Peyer's patch (tissue), 4 donors: ENCODE measurements around the gene SCARB2. TPM values are rescaled to one million over a fixed set of nuclear protein-coding genes. Genes with fewer than 3 reads are reported as not detected.
"Not testable (repeated sequence)": the region's sequence is repeated elsewhere in the genome, so short reads cannot be mapped to it uniquely, and the experiment has no call there.

Source experiments
- DNase-seq, 3 donors: peaks; one replicate each; pipeline ENCODE4 v3.0.0-alpha.2; 2017 to 2019
- H3K27ac ChIP-seq, 4 donors: fragments of 200-600 bp; sonication (generic); one replicate each; pipeline ENCODE4 v1.5.1; 2016 to 2019
- H3K27me3 ChIP-seq, 2 donors: fragments of 200-600 bp; sonication (generic); one replicate each; pipeline ENCODE4 v1.5.1; 2019
- H3K36me3 ChIP-seq, 3 donors: fragments of 200-600 bp; sonication (generic); one replicate each; pipeline ENCODE4 v1.5.1; 2016 to 2019
- H3K4me1 ChIP-seq, 4 donors: fragments of 200-600 bp; sonication (generic); one replicate each; pipeline ENCODE4 v1.5.1; 2016 to 2019
- H3K4me3 ChIP-seq, 4 donors: fragments of 200-600 bp; sonication (generic); 1 replicate in 3 of 4; 2 replicates in 1 of 4; pipeline ENCODE4 v1.5.1; 2016 to 2019; ENCODE audit warnings: mild to moderate bottlenecking in 1 of 4
- H3K9me3 ChIP-seq, 4 donors: fragments of 200-600 bp; sonication (generic); one replicate each; pipeline ENCODE4 v1.5.1; 2016 to 2019; ENCODE audit warnings: mild to moderate bottlenecking in 1 of 4
- CTCF ChIP-seq, 6 experiments: fragments of 450-650 bp in 4 of 6; fragments of 200-600 bp in 2 of 6; sonication (generic) in 1 of 6; IDR thresholded peaks; one replicate each; pipeline ENCODE4 v1.5.1; 2017 to 2019; ENCODE audit warnings: antibody characterized with exemption in 6 of 6, mild to moderate bottlenecking in 3 of 6, moderate library complexity in 1 of 6
- POLR2A ChIP-seq, 2 donors: fragments of 450-650 bp; IDR thresholded peaks; one replicate each; pipeline ENCODE4 v1.5.1; 2017; ENCODE audit warnings: antibody characterized with exemption in 2 of 2, mild to moderate bottlenecking in 2 of 2, moderate library complexity in 2 of 2
- total RNA-seq, 4 donors: library from RNA; depleted of rRNA; stranded (reverse); fragments of >200 nt; gene quantifications; one replicate each; pipeline ENCODE4 v1.1.0, GENCODE V29; 2016

SCARB2 gene
- total RNA-seq, 4 donors from 2014 or later: 40.4 to 225 (median 170) TPM

GRCh38 chr4:76246025-76246424 lies 32.4 kb upstream of the SCARB2 start:
- peak in 2 of 6 experiments; percentile 19 to 43 for TF ChIP-seq CTCF (IDR thresholded peaks at IDR 0.05)
- no peak for TF ChIP-seq POLR2A (IDR thresholded peaks at IDR 0.05)
- no peak overlapping the region for H3K4me3 ChIP-seq
- no peaks in the 10 kb centered on the region for H3K36me3 ChIP-seq
- H3K27me3 ChIP-seq: no peaks in the 10 kb centered on the region
- peaks cover 0 to 3% (median 0%) of the 10 kb centered on the region in 4 donors for H3K4me1 ChIP-seq
- no peaks in the 10 kb centered on the region for H3K9me3 ChIP-seq
- H3K27ac ChIP-seq: no peak overlapping the region
- DNase-seq: no peak

- H3K4me3 ChIP-seq, H3K36me3 ChIP-seq, H3K4me1 ChIP-seq, H3K27ac ChIP-seq, H3K27me3 ChIP-seq, DNase-seq: not testable (repeated sequence)
- H3K9me3 ChIP-seq: peaks cover 0 to 11% (median 0%) of the 10 kb centered on the region in 4 donors
Measured at GRCh38 chr4:76243877-76244276, 30.3 kb upstream of the SCARB2 start.

GRCh38 chr4:76240236-76240635 lies 26.6 kb upstream of the SCARB2 start:
- no peak for TF ChIP-seq POLR2A (IDR thresholded peaks at IDR 0.05)
- no peak for TF ChIP-seq CTCF (IDR thresholded peaks at IDR 0.05)

GRCh38 chr4:76238701-76239100 lies 25.1 kb upstream of the SCARB2 start:
- Histone ChIP-seq H3K27me3 (no peaks in the 10 kb centered on the region), H3K9me3 (peaks cover 0 to 11% (median 0%) of the 10 kb centered on the region in 4 donors), H3K36me3 (no peaks in the 10 kb centered on the region), H3K4me1 (no peaks in the 10 kb centered on the region), H3K4me3 (no peak overlapping the region), H3K27ac (no peak overlapping the region)
- TF ChIP-seq POLR2A (IDR thresholded peaks at IDR 0.05): no peak
- TF ChIP-seq CTCF (IDR thresholded peaks at IDR 0.05): no peak
- no peak for DNase-seq

More at GRCh38 chr4:76240236-76240635, 26.6 kb upstream of the SCARB2 start:
- H3K4me1 ChIP-seq: no peaks in the 10 kb centered on the region
- peaks cover 0 to 11% (median 0%) of the 10 kb centered on the region in 4 donors for H3K9me3 ChIP-seq
- no peak overlapping the region for H3K27ac ChIP-seq
- H3K4me3 ChIP-seq: no peak overlapping the region
- no peaks in the 10 kb centered on the region for H3K27me3 ChIP-seq
- H3K36me3 ChIP-seq: no peaks in the 10 kb centered on the region
- no peak for DNase-seq

- DNase-seq: no peak
- H3K36me3 ChIP-seq: no peaks in the 10 kb centered on the region
- H3K27ac ChIP-seq: no peak overlapping the region
- no peak for TF ChIP-seq CTCF (IDR thresholded peaks at IDR 0.05)
- TF ChIP-seq POLR2A (IDR thresholded peaks at IDR 0.05): no peak
- H3K4me3 ChIP-seq: no peak overlapping the region
- peaks cover 0 to 11% (median 0%) of the 10 kb centered on the region in 4 donors for H3K9me3 ChIP-seq
- H3K4me1 ChIP-seq: no peaks in the 10 kb centered on the region
- H3K27me3 ChIP-seq: no peaks in the 10 kb centered on the region
Measured at GRCh38 chr4:76238236-76238635, 24.6 kb upstream of the SCARB2 start.

GRCh38 chr4:76235915-76236314 lies 22.3 kb upstream of the SCARB2 start:
- Histone ChIP-seq H3K36me3 (no peaks in the 10 kb centered on the region), H3K4me1 (no peaks in the 10 kb centered on the region), H3K27ac (peak overlapping the region in 3 of 4 donors; percentile 13 to 76 (median 49)), H3K4me3 (peak overlapping the region in 1 of 4 donors; percentile 1), H3K9me3 (peaks cover 0 to 11% (median 0%) of the 10 kb centered on the region in 4 donors), H3K27me3 (no peaks in the 10 kb centered on the region)
- TF ChIP-seq CTCF (IDR thresholded peaks at IDR 0.05) (no peak), POLR2A (IDR thresholded peaks at IDR 0.05) (no peak)
- DNase-seq: no peak
